GM13976 (cell line): ENCODE measurements around the gene APAF1.

Source experiments
- DNase-seq: peaks from one replicate; pipeline ENCODE4 v3.0.0; 2012; ENCODE audit warnings: low spot score
- in situ Hi-C: fragments of 300-500 bp; cut with MboI; formaldehyde crosslinking; loops from one replicate; pipeline ENCODE4 v1.12.0; 2022; ENCODE audit warnings: low sequenced_read_pairs, mixed read lengths, inconsistent platforms; ENCODE audit not compliant: unreplicated experiment
- TF ChIP-seq, protein P1 (sequence below): IDR thresholded peaks from 2 replicates; pipeline ENCODE4 v1.5.1; 2012; ENCODE audit warnings: borderline replicate concordance, mild to moderate bottlenecking; ENCODE audit not compliant: insufficient read depth; ENCODE audit errors: extremely low read depth, missing control alignments, control extremely low read depth

APAF1 gene

DNA sequence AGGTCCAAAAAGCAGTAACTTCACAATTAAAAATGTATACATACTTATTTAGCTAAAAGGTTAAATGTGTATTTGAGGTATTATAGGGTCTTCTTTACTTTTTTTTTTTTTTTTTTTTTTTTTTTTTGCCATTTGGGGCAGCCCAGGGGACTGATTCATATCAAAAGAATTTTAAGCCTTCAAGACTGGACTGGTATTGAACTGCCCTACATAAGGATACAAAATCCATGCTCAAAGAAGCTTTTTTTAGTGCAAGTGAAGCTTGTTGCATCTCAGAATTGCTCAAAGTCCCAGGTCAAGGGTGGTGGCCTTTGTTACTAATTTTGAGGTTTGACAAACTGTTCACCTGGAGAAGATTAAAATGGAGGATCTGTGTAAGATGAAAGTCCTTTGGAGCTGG, 124.0 kb downstream of the APAF1 start:
- in situ Hi-C loops: no loop called here
- no peak for DNase-seq
- TF ChIP-seq, protein P1, sequence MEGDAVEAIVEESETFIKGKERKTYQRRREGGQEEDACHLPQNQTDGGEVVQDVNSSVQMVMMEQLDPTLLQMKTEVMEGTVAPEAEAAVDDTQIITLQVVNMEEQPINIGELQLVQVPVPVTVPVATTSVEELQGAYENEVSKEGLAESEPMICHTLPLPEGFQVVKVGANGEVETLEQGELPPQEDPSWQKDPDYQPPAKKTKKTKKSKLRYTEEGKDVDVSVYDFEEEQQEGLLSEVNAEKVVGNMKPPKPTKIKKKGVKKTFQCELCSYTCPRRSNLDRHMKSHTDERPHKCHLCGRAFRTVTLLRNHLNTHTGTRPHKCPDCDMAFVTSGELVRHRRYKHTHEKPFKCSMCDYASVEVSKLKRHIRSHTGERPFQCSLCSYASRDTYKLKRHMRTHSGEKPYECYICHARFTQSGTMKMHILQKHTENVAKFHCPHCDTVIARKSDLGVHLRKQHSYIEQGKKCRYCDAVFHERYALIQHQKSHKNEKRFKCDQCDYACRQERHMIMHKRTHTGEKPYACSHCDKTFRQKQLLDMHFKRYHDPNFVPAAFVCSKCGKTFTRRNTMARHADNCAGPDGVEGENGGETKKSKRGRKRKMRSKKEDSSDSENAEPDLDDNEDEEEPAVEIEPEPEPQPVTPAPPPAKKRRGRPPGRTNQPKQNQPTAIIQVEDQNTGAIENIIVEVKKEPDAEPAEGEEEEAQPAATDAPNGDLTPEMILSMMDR: no peak

DNA sequence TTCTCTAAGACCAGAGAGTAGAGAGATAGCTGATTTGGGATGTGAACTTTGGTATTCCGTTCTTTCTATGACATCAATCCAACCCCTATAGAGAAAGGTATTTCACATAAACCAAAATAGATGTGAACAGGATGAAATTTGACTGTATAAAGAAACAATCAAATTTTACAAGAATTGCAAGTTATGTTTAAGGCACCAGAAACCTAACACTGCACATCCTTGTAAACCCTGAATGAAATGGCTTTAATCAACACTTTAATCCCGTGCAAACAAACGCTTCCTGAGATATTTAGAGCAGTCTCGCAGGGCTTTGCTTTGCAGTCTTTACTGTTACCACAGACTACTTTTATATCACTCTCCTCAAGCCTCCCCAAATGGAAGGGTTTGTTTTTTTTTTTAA, 125.1 kb downstream of the APAF1 start:
- in situ Hi-C loops: no loop called here
- TF ChIP-seq, protein P1: no peak
- no peak for DNase-seq

DNA sequence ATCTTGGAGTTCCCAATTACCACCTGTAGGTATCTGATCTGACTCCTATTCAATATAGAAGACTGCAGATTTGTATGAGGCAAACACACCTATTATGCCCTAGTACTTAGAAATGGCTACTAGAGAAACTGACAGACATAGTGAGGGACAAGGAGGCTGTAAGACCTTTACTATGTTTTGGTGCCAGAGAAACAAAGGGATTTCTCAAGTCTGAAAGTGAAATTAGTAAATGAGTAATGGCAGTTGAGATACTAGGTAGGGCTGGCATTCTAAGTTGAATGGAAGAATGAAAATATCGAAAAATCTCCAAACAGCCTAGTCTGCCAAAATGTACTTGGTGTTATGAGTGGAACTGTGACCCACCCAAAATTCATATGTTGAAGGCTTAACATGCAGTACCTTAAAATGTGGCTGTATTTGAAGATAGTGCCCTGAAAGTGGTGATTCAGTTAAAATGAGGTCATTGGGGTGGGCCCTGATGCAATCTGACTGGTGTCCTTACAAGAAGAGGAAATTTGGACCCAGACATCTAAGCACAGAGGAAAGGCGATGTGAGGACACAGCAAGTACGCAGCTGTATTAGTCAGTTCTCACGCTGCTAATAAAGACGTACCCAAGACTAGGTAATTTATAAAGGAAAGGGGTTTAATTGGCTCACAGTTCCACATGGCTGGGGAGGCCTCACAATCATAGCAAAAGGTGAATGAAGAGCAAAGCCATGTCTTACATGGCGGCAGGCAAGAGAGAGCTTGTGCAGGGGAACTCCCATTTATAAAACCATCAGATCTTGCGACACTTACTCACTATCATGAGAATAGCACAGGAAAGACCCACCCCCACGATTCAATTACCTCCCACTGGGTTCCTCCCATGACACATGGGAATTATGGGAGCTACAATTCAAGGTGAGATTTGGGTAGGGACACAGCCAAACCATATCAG, 127.0 kb downstream of the APAF1 start:
- in situ Hi-C loops: no loop called here
- TF ChIP-seq, protein P1: no peak
- DNase-seq: no peak

DNA sequence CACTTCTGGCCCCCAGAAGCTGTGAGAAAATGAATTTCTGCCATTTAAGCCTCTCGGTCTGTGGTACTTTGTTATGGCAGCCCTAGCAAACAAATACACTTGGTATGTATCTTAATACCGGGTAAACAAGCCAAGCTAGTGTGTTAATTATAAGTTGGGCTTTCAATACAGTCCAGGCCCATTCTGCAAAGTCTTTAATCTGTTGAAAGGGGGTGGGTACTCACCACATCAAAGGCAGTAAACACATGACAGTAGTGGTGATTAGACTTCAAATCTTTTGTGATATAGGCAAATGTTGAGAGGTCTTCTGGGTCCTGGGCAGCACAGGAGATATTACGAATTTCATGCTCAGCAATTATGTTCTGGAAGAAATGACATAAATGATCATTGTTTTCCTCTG, 127.7 kb downstream of the APAF1 start:
- in situ Hi-C loops: no loop called here

DNA sequence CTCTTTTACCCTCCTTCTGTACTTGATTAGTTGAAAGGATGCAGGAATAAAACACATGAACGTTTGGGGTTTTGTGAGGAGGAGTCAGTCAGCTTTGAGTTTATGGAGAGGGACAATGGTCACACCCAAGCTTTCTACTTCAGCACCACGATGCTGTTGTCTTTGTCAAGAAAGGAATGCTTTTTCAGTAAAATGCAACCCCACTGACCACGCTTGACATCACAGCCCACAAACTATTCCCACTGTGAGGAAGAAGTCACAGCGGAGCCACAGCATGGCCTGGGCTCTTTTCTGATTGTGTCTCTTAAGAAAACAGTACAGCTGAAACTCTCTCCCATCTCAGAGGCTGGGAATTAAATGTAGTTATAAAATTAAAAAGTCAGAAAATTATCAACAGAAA, 135.2 kb downstream of the APAF1 start:
- TF ChIP-seq, protein P1: no peak
- no peak for DNase-seq
- in situ Hi-C loops: no loop called here

More for the DNA sequence above, 127.7 kb downstream of the APAF1 start:
- TF ChIP-seq, protein P1: no peak
- no peak for DNase-seq

DNA sequence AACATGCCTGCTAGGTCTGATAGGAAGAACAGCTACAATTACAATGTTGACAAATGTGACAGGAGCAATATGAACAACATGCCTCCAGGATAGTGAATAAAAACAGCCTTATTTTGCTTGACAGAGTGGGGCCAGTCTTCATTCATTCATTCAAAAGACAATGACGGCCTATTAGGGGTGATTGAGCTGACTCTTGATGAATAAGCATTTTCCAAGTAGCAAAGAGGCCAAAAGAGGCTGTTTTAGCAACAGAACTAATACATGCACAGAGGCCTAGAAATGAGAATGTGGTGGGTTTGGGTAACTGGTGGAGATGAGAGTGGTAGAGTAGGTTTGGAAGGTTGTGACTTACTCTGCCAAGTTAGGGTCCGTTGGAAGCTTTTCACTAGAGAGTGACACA, 138.3 kb downstream of the APAF1 start:
- TF ChIP-seq, protein P1: no peak
- no peak for DNase-seq
- in situ Hi-C loops: no loop called here
